Measurements from ENCODE around the gene ERI2.
"Not testable (repeated sequence)": the region's sequence is repeated elsewhere in the genome, so short reads cannot be mapped to it uniquely, and the experiment has no call there.

The ERI2 gene

DNA sequence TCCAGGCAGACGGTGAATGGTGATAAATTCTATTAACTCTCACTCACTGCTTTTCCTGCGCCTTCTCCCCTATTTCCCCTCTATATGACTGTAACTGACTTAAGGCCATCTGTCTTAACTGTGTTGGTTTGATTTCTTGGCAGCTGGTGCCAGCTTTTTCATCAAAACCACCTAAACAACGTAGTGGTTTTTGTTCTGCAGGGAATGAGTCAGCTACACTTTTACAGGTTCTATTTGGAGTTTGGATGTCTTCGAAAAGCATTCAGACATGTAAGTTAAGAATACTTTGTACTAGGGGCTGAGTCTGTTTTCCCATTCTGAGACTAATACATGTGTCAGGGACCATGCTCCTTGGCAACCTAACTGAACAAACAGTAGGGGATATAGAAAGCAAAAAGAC lies 8.5 kb upstream of the ERI2 start:
- H3K4me3 ChIP-seq (ENCODE audit: low read length) = no peak overlapping the region
- H3K9ac ChIP-seq (ENCODE audit: low read length) = no peak overlapping the region
- no peaks in the 10 kb centered on the region for H3K27me3 ChIP-seq (replicated peaks; ENCODE audit: control insufficient read depth, insufficient read depth, low read length)
- no peaks in the 10 kb centered on the region for H3K4me1 ChIP-seq (ENCODE audit: control insufficient read depth, insufficient read depth, low read length)
- no peaks in the 10 kb centered on the region for H3K9me3 ChIP-seq (ENCODE audit: control insufficient read depth, low read length)
- no peak for DNase-seq (ENCODE audit: low read depth)
- peaks cover 10% of the 10 kb centered on the region for H3K36me3 ChIP-seq (ENCODE audit: control insufficient read depth, insufficient read depth, low read length, severe bottlenecking)

DNA sequence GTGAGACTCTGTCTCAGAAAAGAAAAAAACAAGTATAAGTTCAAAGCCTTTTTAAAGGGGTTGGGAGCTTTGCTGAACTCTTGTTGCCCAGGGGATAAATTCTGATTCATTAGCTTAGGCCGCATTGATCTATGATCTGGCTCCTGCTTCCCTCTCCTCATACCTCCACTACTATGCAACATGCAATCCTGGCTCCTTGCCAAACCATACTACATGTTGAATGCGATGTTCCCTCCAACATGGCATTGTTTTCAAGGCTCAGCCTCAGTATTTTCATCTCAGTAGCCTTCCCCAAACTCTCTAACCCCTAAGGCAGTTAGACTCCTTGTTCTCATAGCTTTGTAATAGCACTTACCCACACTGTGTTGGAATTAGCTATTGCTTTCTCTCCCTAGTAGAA lies 6.2 kb upstream of the ERI2 start:
- H3K9ac ChIP-seq (ENCODE audit: low read length) = no peak overlapping the region
- no peaks in the 10 kb centered on the region for H3K27me3 ChIP-seq (replicated peaks; ENCODE audit: control insufficient read depth, insufficient read depth, low read length)
- H3K4me1 ChIP-seq (ENCODE audit: control insufficient read depth, insufficient read depth, low read length) = no peaks in the 10 kb centered on the region
- no peak overlapping the region for H3K4me3 ChIP-seq (ENCODE audit: low read length)
- peaks cover 8% of the 10 kb centered on the region for H3K36me3 ChIP-seq (ENCODE audit: control insufficient read depth, insufficient read depth, low read length, severe bottlenecking)
- DNase-seq (ENCODE audit: low read depth) = no peak
- H3K9me3 ChIP-seq (ENCODE audit: control insufficient read depth, low read length) = no peaks in the 10 kb centered on the region

DNA sequence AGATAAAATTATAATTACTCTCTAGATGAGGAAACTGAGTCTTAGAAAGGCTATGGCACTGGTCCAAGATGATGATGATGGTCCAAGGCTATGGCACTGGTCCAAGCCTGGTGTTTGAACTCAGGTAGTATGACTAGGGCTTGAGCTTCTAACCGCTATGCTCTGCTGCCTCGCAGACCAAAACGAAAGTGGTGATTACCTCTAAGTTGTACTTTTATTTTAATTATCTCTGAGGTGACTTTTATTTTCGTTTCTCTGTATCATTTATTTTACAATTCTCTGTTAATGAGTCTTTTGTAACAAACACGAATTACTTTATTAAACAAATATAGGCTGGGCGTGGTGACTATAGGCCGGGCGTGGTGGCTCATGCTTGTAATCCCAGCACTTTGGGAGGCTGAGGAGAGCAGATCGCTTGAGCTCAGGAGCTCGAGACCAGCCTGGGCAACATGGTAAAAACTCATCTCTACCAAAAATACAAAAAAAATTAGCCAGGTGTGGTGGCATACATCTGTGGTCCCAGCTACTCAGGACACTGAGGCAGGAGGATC lies 5.7 kb upstream of the ERI2 start:
- Histone ChIP-seq H3K4me3 (ENCODE audit: low read length) (no peak overlapping the region), H3K27me3 (replicated peaks; ENCODE audit: control insufficient read depth, insufficient read depth, low read length) (no peaks in the 10 kb centered on the region), H3K9me3 (ENCODE audit: control insufficient read depth, low read length) (no peaks in the 10 kb centered on the region), H3K4me1 (ENCODE audit: control insufficient read depth, insufficient read depth, low read length) (peaks cover 3% of the 10 kb centered on the region), H3K9ac (ENCODE audit: low read length) (no peak overlapping the region), H3K36me3 (ENCODE audit: control insufficient read depth, insufficient read depth, low read length, severe bottlenecking) (peaks cover 8% of the 10 kb centered on the region)
- no peak for DNase-seq (ENCODE audit: low read depth)

DNA sequence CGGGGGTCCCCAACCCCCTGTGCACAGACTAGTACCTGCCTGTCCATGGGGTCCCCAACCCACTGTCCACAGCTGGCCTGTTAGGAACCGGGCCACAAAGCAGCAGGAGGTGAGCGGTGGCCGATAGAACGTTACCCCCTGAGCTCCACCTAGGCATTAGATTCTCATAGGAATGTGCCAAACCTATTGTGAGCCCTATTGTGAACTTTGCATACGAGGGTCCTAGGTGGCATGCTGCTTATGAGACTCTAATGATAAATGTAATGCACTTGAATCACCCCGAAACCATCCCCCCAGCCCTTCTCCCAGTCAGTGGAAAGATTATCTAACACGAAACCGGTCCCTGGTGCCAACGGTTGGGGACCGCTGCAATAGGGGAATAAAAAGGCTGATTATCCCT lies 1.6 kb upstream of the ERI2 start:
- Histone ChIP-seq H3K4me1 (ENCODE audit: control insufficient read depth, insufficient read depth, low read length) (peaks cover 3% of the 10 kb centered on the region), H3K27me3 (replicated peaks; ENCODE audit: control insufficient read depth, insufficient read depth, low read length) (no peaks in the 10 kb centered on the region), H3K9ac (ENCODE audit: low read length) (peak overlapping the region; percentile 92), H3K9me3 (ENCODE audit: control insufficient read depth, low read length) (no peaks in the 10 kb centered on the region), H3K36me3 (ENCODE audit: control insufficient read depth, insufficient read depth, low read length, severe bottlenecking) (no peaks in the 10 kb centered on the region), H3K4me3 (ENCODE audit: low read length) (no peak overlapping the region)
- DNase-seq (ENCODE audit: low read depth) = no peak

- H3K9me3 ChIP-seq (ENCODE audit: control insufficient read depth, low read length); H3K36me3 ChIP-seq (ENCODE audit: control insufficient read depth, insufficient read depth, low read length, severe bottlenecking); H3K27me3 ChIP-seq (replicated peaks; ENCODE audit: control insufficient read depth, insufficient read depth, low read length); H3K4me1 ChIP-seq (ENCODE audit: control insufficient read depth, insufficient read depth, low read length); DNase-seq (ENCODE audit: low read depth): not testable (repeated sequence)
- peak overlapping the region; percentile 92 for H3K9ac ChIP-seq (ENCODE audit: low read length)
- H3K4me3 ChIP-seq (ENCODE audit: low read length) = peak overlapping the region; percentile 97
These were observed 546 bp downstream of the ERI2 start for GRCh38 chr16:20805684-20806167.

DNA sequence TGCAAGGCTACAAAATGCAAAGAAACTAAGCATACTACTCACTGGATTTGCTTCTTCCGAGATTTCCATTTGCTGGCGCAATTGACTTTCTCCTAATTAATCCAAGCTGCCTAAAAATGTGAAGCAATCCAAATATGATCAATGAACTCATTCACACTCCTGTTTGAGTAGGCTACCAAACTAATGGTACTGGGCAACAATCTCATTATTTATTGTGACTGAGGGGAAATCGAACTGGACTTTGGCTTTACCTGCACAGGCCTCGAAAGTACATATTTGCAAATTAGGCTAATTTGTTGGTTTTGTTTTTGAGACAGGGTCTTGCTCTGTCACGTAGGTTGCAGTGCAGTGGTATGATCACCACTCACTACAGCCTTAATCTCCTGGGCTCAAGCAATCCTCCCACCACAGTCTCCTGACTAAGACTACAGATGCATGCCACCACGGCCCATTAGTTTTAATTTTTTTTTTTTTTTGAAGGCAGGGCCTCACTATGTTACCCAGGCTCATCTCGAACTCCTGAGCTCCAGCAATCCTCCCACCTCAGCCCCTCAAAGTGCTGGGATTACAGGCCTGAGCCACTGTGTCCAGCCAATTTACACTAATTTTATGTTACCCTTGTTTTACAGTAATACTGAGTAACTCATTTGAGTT lies 2.6 kb downstream of the ERI2 start:
- no peaks in the 10 kb centered on the region for H3K9me3 ChIP-seq (ENCODE audit: control insufficient read depth, low read length)
- no peak for DNase-seq (ENCODE audit: low read depth)
- H3K36me3 ChIP-seq (ENCODE audit: control insufficient read depth, insufficient read depth, low read length, severe bottlenecking) = peaks cover 14% of the 10 kb centered on the region
- H3K9ac ChIP-seq (ENCODE audit: low read length) = no peak overlapping the region
- peaks cover 3% of the 10 kb centered on the region for H3K4me1 ChIP-seq (ENCODE audit: control insufficient read depth, insufficient read depth, low read length)
- no peak overlapping the region for H3K4me3 ChIP-seq (ENCODE audit: low read length)
- H3K27me3 ChIP-seq (replicated peaks; ENCODE audit: control insufficient read depth, insufficient read depth, low read length) = no peaks in the 10 kb centered on the region

DNA sequence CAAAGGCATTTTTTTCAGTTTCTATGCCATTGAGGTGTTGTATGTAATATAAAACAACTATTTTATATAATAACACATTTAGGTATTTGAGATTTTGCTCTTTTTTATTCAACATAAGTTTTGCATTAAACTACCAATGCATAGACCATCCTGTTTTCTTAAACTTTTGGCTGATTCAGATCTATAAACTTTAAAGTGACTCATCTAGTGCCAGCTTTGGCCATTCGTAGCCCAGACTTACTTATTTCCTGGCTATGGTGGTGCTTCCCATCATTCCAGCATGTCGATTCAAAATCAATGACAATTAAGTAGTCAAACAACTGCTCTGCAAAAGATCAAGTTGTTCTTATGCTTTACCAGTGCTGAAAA lies 3.1 kb downstream of the ERI2 start:
- no peaks in the 10 kb centered on the region for H3K27me3 ChIP-seq (replicated peaks; ENCODE audit: control insufficient read depth, insufficient read depth, low read length)
- peak; percentile 27 for DNase-seq (ENCODE audit: low read depth)
- peaks cover 19% of the 10 kb centered on the region for H3K36me3 ChIP-seq (ENCODE audit: control insufficient read depth, insufficient read depth, low read length, severe bottlenecking)
- H3K9ac ChIP-seq (ENCODE audit: low read length) = no peak overlapping the region
- peaks cover 3% of the 10 kb centered on the region for H3K4me1 ChIP-seq (ENCODE audit: control insufficient read depth, insufficient read depth, low read length)
- H3K9me3 ChIP-seq (ENCODE audit: control insufficient read depth, low read length) = no peaks in the 10 kb centered on the region
- H3K4me3 ChIP-seq (ENCODE audit: low read length) = no peak overlapping the region

DNA sequence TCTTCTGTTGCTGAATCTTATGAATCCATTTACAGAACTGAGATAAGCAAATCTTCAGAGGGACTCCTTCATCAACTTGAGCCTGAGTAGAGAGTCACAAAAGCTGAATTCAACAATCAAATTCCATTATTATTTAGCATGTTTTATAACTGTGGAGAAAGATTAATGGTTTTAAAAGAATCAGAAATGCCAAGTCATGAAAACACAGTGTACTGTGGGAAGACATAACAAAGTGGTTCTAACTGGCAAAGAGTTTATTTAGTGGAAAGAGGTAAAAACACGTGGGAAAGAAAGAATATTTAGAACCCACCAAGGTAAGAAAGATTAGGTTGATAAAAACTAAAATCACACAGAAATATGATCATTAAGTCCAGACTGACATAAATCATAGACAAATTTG lies 5.0 kb downstream of the ERI2 start:
- Histone ChIP-seq H3K4me1 (ENCODE audit: control insufficient read depth, insufficient read depth, low read length) (no peaks in the 10 kb centered on the region), H3K9ac (ENCODE audit: low read length) (no peak overlapping the region), H3K36me3 (ENCODE audit: control insufficient read depth, insufficient read depth, low read length, severe bottlenecking) (peaks cover 30% of the 10 kb centered on the region), H3K4me3 (ENCODE audit: low read length) (no peak overlapping the region), H3K27me3 (replicated peaks; ENCODE audit: control insufficient read depth, insufficient read depth, low read length) (no peaks in the 10 kb centered on the region), H3K9me3 (ENCODE audit: control insufficient read depth, low read length) (no peaks in the 10 kb centered on the region)
- no peak for DNase-seq (ENCODE audit: low read depth)

GRCh38 chr16:20799599-20799998 lies 6.7 kb downstream of the ERI2 start:
- Histone ChIP-seq H3K36me3 (ENCODE audit: control insufficient read depth, insufficient read depth, low read length, severe bottlenecking) (peaks cover 30% of the 10 kb centered on the region), H3K4me3 (ENCODE audit: low read length) (no peak overlapping the region), H3K4me1 (ENCODE audit: control insufficient read depth, insufficient read depth, low read length) (no peaks in the 10 kb centered on the region), H3K9ac (ENCODE audit: low read length) (peak overlapping the region; percentile 37), H3K9me3 (ENCODE audit: control insufficient read depth, low read length) (no peaks in the 10 kb centered on the region), H3K27me3 (replicated peaks; ENCODE audit: control insufficient read depth, insufficient read depth, low read length) (no peaks in the 10 kb centered on the region)
- DNase-seq (ENCODE audit: low read depth) = peak; percentile 81

DNA sequence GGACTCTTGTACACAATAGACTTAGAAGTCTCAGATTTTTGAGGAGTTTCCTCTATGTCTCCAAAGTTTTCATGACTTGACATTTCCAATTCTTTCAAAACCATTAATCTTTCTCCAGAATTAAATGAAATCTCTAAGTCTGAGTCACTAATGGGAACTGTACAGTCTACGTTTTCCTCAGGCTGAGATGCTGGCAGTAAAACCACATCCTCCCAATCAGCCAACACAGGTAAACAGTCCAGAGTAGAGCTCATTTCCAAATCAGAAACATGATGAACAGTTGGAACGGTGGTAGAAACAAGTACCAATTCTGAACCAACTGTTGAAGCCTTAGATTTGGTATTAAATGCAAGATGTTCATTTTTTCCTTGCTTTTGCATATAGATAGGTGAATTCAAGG lies 7.9 kb downstream of the ERI2 start:
- H3K27me3 ChIP-seq (replicated peaks; ENCODE audit: control insufficient read depth, insufficient read depth, low read length) = no peaks in the 10 kb centered on the region
- H3K4me3 ChIP-seq (ENCODE audit: low read length) = no peak overlapping the region
- H3K9me3 ChIP-seq (ENCODE audit: control insufficient read depth, low read length) = no peaks in the 10 kb centered on the region
- H3K9ac ChIP-seq (ENCODE audit: low read length) = no peak overlapping the region
- H3K4me1 ChIP-seq (ENCODE audit: control insufficient read depth, insufficient read depth, low read length) = no peaks in the 10 kb centered on the region
- DNase-seq (ENCODE audit: low read depth) = no peak
- peaks cover 30% of the 10 kb centered on the region for H3K36me3 ChIP-seq (ENCODE audit: control insufficient read depth, insufficient read depth, low read length, severe bottlenecking)

DNA sequence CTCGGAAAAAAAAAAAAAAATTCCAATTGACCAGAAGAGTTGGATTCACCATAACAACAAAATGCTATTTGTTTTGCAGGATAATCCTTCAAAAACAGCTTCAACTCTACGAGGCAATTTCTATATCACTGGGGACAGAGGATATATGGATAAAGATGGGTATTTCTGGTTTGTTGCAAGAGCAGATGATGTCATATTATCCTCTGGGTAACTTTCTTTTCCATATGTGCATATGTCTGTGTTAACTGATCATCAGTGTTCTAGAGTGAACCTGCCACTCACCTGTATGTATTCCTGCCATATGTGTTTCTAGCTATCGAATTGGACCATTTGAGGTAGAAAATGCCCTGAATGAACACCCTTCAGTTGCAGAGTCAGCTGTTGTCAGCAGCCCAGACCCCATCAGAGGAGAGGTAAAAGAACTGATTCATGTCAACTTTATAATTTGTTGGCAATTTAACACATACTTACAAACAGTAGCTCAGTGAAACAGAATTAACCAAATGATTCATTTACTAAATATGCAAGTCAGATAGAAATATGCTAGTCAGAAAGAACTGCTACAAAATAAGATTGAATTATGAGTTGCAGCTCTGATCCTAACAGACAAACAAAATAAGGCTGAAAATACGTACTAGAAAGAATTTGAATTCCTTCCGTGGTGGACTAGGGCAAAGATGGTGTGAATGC lies 14.2 kb downstream of the ERI2 start:
- peak; percentile 3 for DNase-seq (ENCODE audit: low read depth)
- Histone ChIP-seq H3K9me3 (ENCODE audit: control insufficient read depth, low read length) (no peaks in the 10 kb centered on the region), H3K27me3 (replicated peaks; ENCODE audit: control insufficient read depth, insufficient read depth, low read length) (no peaks in the 10 kb centered on the region), H3K9ac (ENCODE audit: low read length) (no peak overlapping the region), H3K36me3 (ENCODE audit: control insufficient read depth, insufficient read depth, low read length, severe bottlenecking) (peaks cover under 1% of the 10 kb centered on the region), H3K4me1 (ENCODE audit: control insufficient read depth, insufficient read depth, low read length) (no peaks in the 10 kb centered on the region), H3K4me3 (ENCODE audit: low read length) (no peak overlapping the region)

Measured in adipocyte (in vitro differentiated cells).